PC-3 (cell line): Measurements from ENCODE around the gene DNER.

ENCODE experiments used
- CTCF ChIP-seq: fragments of 300-600 bp; sonication (generic); conservative IDR thresholded peaks from 2 replicates; pipeline ENCODE4 v1.5.1; 2017; ENCODE audit warnings: antibody characterized with exemption, low read depth, mild to moderate bottlenecking, low read length
- EZH2 ChIP-seq: fragments of 300-600 bp; sonication (generic); IDR thresholded peaks from one replicate; pipeline ENCODE4 v1.6.1; 2017; ENCODE audit warnings: antibody characterized with exemption, mild to moderate bottlenecking, low read length; ENCODE audit not compliant: unreplicated experiment

- TF ChIP-seq CTCF (no peak), EZH2 (no peak)
Observed at GRCh38 chr2:229344955-229345354, 369.4 kb downstream of the DNER start.
